Nephron (organoid): Measurements from ENCODE around the gene NCOA7.

Experiments used
- H3K27ac Mint-ChIP-seq, 3 experiments: 2 replicates each; pipeline ENCODE4 v1.8.0; 2020; ENCODE audit warnings: mixed read lengths in 3 of 3, mild to moderate bottlenecking in 2 of 3, moderate library complexity in 1 of 3
- H3K27me3 Mint-ChIP-seq: 2 replicates; pipeline ENCODE4 v1.8.0; 2021; ENCODE audit warnings: low read depth, mild to moderate bottlenecking, moderate library complexity, mixed read lengths
- H3K36me3 Mint-ChIP-seq: 2 replicates; pipeline ENCODE4 v1.8.0; 2020; ENCODE audit warnings: low read depth, mixed read lengths
- H3K4me1 Mint-ChIP-seq: 2 replicates; pipeline ENCODE4 v1.8.0; 2020; ENCODE audit warnings: mixed read lengths
- H3K4me3 Mint-ChIP-seq, 3 experiments: 2 replicates each; pipeline ENCODE4 v1.8.0; 2020; ENCODE audit warnings: mild to moderate bottlenecking in 3 of 3, mixed read lengths in 3 of 3, moderate library complexity in 2 of 3
- H3K9me3 Mint-ChIP-seq: 2 replicates; pipeline ENCODE4 v1.8.0; 2020; ENCODE audit warnings: mixed read lengths
- TF ChIP-seq, protein P1 (sequence below), 3 experiments: fragments of 200-600 bp; sonication (generic); IDR thresholded peaks; one replicate each; pipeline ENCODE4 v1.5.0; 2021; ENCODE audit warnings: antibody characterized with exemption in 3 of 3; ENCODE audit not compliant: unreplicated experiment in 3 of 3

Gene NCOA7

DNA sequence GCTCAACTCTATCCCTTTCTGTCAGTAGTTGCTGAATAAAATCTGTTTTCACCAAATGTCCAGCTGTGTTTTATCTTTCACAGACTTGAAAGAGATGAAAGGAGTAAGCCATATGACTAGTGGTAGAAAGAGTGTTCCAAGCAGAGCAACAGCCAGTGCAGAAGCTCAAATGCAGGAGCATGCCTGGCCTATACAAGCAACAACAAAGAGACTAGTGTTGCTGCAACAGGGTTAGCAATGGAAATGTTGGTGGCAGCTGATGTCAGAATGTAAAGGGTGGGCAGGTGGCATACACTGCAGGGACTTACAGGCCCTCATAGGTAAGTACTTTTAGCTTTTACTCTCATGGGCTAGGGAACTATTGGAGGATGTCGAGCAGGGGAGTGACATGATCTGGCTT, 160.6 kb downstream of the NCOA7 start:
- TF ChIP-seq, protein P1, sequence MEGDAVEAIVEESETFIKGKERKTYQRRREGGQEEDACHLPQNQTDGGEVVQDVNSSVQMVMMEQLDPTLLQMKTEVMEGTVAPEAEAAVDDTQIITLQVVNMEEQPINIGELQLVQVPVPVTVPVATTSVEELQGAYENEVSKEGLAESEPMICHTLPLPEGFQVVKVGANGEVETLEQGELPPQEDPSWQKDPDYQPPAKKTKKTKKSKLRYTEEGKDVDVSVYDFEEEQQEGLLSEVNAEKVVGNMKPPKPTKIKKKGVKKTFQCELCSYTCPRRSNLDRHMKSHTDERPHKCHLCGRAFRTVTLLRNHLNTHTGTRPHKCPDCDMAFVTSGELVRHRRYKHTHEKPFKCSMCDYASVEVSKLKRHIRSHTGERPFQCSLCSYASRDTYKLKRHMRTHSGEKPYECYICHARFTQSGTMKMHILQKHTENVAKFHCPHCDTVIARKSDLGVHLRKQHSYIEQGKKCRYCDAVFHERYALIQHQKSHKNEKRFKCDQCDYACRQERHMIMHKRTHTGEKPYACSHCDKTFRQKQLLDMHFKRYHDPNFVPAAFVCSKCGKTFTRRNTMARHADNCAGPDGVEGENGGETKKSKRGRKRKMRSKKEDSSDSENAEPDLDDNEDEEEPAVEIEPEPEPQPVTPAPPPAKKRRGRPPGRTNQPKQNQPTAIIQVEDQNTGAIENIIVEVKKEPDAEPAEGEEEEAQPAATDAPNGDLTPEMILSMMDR (IDR thresholded peaks at IDR 0.05; ENCODE audit: unreplicated experiment in 3 of 3), result no peak
- H3K36me3 Mint-ChIP-seq, result no peaks in the 10 kb centered on the region
- peak overlapping the region in 1 of 3 experiments; percentile 3 for H3K4me3 Mint-ChIP-seq
- H3K9me3 Mint-ChIP-seq, result no peaks in the 10 kb centered on the region
- peaks cover 2% of the 10 kb centered on the region for H3K4me1 Mint-ChIP-seq
- no peaks in the 10 kb centered on the region for H3K27me3 Mint-ChIP-seq
- no peak overlapping the region for H3K27ac Mint-ChIP-seq

DNA sequence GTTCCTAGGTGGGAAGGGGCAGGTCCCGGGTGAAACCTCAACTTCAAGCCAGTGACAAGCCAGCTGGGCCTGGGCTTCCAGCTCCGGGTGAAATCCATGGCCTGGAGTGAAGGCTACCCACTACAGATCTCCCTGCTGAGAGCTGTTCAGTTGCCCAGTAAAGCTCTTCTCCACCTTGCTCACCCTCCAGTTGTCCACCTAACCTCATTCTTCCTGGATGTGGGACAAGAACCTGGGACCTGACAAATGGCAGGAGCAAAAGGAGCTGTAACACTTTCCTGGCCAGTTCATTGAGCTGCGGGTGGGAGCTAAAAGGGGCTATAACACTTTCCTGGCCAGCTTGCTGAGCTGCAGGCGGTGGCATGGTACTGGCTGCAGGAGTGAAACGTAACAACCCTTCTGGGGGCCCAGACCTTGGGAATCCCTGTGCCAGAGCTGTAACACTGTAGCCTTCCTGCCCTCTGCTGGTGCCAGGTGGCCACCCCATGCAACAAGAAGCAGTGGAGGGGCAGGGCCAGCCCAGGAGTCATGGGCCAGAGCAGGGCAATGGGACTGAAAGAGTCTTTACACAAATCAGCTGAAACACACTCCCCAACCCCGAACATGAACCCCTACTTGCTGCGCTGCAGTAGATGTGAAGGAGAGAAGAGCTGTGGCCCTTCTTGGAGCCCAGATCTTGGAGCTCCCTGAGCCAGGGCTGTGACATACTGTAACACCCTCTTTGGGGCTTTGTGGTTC, 162.2 kb downstream of the NCOA7 start:
- Mint-ChIP-seq H3K4me3 (peak overlapping the region in 1 of 3 experiments; percentile 2), H3K4me1 (no peaks in the 10 kb centered on the region), H3K27me3 (no peaks in the 10 kb centered on the region), H3K36me3 (no peaks in the 10 kb centered on the region), H3K27ac (no peak overlapping the region), H3K9me3 (no peaks in the 10 kb centered on the region)
- TF ChIP-seq, protein P1 (IDR thresholded peaks at IDR 0.05; ENCODE audit: unreplicated experiment in 3 of 3), result no peak

DNA sequence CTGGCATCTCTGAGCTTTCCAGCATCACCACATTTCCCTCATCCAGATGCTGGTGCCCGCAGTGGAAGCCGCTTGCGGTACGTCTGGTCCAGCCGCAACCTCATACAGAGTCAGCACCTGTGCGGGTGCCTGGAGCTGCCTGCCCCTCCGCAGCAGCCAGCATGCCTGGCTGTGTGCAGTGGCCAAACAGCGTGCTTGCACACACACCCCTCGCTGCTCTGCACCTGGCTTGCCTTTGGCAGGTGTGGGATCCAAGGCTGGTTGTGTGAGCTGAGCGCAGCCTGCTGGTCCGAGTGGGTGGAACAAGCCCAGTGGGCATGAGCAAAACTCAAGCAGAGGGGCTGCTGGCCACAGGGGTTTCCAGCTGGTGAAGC, 162.7 kb downstream of the NCOA7 start:
- Mint-ChIP-seq H3K27me3 (no peaks in the 10 kb centered on the region), H3K27ac (no peak overlapping the region)
- TF ChIP-seq, protein P1 (IDR thresholded peaks at IDR 0.05; ENCODE audit: unreplicated experiment in 3 of 3), result peak in 1 of 3 experiments; percentile 14

DNA sequence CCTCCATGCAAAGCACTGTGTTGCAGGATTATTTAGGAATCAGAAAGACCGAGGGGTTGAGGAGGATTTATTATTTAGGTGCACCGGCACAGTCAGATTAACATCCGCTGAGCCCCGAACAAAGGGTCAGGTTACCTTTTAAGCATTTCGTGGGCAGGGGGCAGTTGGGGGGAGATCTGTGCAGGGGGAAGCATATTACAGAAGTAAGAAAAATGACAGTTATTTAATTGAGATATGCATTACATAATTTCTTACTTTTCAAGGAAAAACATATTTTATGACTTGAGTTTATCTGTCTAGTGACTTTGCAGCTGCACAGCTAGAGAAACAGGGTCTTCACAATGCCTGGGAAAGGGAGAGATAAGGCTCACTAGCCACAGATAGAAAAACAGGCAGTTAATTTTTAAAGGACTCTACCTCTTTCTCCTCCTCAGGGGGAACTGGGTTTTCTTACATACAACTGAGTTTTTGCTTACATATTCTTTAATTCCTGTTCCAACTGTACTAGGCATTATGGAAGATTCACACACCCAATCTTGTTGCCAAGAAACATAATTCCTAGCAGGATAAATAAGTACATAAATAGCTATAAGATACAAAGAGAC, 164.1 kb downstream of the NCOA7 start:
- H3K4me1 Mint-ChIP-seq, result no peaks in the 10 kb centered on the region
- TF ChIP-seq, protein P1 (IDR thresholded peaks at IDR 0.05; ENCODE audit: unreplicated experiment in 3 of 3), result no peak
- H3K4me3 Mint-ChIP-seq, result peak overlapping the region; percentile 64 to 72 (median 69)
- no peaks in the 10 kb centered on the region for H3K27me3 Mint-ChIP-seq
- peak overlapping the region in 2 of 3 experiments; percentile 22 to 32 for H3K27ac Mint-ChIP-seq
- H3K9me3 Mint-ChIP-seq, result no peaks in the 10 kb centered on the region
- H3K36me3 Mint-ChIP-seq, result no peaks in the 10 kb centered on the region

More for the DNA sequence above, 162.7 kb downstream of the NCOA7 start:
- Mint-ChIP-seq H3K9me3 (no peaks in the 10 kb centered on the region), H3K36me3 (no peaks in the 10 kb centered on the region), H3K4me1 (no peaks in the 10 kb centered on the region), H3K4me3 (peak overlapping the region in 1 of 3 experiments; percentile 23)

DNA sequence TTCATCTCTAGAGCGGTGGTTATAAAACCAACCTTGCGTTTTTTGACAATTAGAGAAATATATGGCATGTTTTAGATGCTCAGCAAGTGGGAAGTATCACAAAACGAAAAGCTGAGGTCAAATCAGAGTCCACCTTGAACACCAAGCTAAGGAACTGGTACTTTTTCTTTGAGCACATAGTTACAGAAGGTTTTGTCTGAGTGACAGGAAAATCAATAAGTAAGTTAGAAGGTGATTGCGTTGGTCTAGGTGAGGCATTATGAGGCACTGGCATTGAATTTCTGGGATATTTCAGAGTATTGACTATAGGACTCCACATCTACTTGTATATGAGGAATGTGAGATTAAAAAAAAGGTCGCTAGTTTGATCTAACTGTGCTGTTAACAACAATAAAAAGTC, 165.2 kb downstream of the NCOA7 start:
- peak overlapping the region in 1 of 3 experiments; percentile 25 for H3K27ac Mint-ChIP-seq
- H3K36me3 Mint-ChIP-seq, result no peaks in the 10 kb centered on the region
- no peaks in the 10 kb centered on the region for H3K27me3 Mint-ChIP-seq
- H3K9me3 Mint-ChIP-seq, result no peaks in the 10 kb centered on the region
- TF ChIP-seq, protein P1 (IDR thresholded peaks at IDR 0.05; ENCODE audit: unreplicated experiment in 3 of 3), result no peak
- H3K4me1 Mint-ChIP-seq, result no peaks in the 10 kb centered on the region
- H3K4me3 Mint-ChIP-seq, result peak overlapping the region in 1 of 3 experiments; percentile 79
